M059J (cell line): Measurements from ENCODE around the gene NAALADL1. TPM values are rescaled to one million over a fixed set of nuclear protein-coding genes. Genes with fewer than 3 reads are reported as not detected.
A peak's percentile ranks its signal among the peaks of the same experiment; 100 is the strongest.
"Not testable (repeated sequence)": the region's sequence is repeated elsewhere in the genome, so short reads cannot be mapped to it uniquely, and the experiment has no call there.

Experiments used
- DNase-seq: peaks from one replicate; pipeline ENCODE4 v3.0.0-alpha.2; 2012; ENCODE audit warnings: low read depth
- total RNA-seq: library from RNA; depleted of rRNA; stranded (reverse); fragments of >200 nt; shearing (Covaris generic); gene quantifications from 2 replicates; pipeline ENCODE4 v1.2.3, GENCODE V29; 2014

The NAALADL1 gene
- total RNA-seq, 1 experiment from 2014 or later = 0.34 TPM

- DNase-seq = no peak
Observed at GRCh38 chr11:65051398-65051858, 6.9 kb downstream of the NAALADL1 start.

GRCh38 chr11:65047581-65048422 is 10.6 kb downstream of the NAALADL1 start:
- DNase-seq = no peak

GRCh38 chr11:65045728-65046127 is 12.6 kb downstream of the NAALADL1 start:
- DNase-seq = no peak

- DNase-seq = no peak
Observed at GRCh38 chr11:65045061-65045460, 13.3 kb downstream of the NAALADL1 start.

GRCh38 chr11:65043881-65044501 is 14.4 kb downstream of the NAALADL1 start:
- DNase-seq = peak; percentile 71

- no peak for DNase-seq
Observed at GRCh38 chr11:65042891-65043290, 15.5 kb downstream of the NAALADL1 start.

DNA sequence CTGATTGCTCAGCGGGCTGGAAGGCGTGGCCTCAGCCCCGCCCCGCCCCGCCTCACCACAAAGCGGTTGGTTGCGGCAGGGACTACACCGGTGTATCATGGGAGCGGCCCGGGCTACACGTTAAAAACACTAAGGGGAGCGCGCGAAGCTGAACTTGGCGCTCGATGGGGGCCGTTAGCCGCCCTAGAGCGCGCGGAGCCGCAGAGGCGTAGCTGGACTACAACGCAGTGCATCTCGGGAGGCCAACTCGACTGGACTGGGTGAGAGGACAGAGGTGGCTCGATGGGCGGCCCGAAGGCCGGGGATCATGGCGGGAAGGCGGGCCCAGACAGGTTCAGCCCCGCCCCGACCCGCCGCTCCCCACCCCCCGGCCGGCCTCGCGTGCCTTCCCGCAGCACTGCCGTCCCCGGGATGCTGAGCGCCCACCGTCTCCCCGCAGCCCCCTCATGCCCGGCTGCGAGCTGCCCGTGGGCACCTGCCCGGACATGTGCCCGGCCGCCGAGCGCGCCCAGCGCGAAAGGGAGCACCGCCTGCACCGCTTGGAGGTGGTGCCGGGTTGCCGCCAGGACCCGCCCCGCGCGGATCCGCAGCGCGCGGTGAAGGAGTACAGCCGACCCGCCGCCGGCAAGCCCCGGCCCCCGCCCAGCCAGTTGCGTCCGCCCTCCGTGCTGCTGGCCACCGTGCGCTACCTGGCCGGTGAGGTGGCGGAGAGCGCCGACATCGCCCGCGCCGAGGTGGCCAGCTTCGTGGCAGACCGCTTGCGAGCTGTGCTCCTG is 17.3 kb downstream of the NAALADL1 start, which contains the start of gene SAC3D1:
TSS of gene SAC3D1 (plus strand) at position 364 of the 776 bp plus-strand sequence. CDS start at position 447, 83 bp downstream.
- DNase-seq = peak; percentile 98

DNA sequence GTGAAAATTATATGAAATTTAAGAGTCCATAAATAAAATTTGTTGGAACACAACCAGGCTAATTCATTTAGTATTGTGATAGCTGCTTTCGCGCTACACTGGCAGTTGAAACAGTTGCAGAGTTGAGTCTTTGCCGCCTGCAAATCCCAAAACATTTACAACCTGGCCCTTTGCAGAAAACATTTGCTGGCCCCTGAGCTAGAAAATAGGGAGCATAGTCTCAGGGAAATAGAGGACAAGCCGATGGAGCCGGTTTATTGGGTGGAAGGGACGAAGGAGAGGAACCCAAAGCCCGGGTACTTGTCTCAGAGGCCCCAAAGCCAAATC is 17.9 kb downstream of the NAALADL1 start:
- no peak for DNase-seq

- DNase-seq = peak; percentile 20
Observed at GRCh38 chr11:65036931-65037330, 21.4 kb downstream of the NAALADL1 start.

DNA sequence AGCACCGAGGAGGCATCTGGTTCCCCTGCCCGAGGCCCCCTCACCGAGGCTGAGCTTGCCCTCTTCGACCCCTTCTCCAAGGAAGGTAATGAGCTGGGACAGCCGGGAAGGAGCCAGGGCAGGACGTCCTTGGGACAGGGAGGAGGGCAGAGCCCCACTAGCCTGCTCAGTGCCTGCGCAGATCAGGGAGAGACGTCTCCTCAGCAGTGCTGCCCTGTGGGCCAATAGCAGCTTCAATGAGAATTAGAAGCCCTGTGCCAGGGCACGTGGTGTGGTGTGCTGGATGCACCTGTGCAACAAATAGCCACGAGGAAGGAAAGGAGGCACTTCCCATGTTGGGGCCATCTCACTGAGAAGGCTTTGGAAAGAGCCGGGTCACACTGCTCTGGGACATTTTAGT is 22.8 kb downstream of the NAALADL1 start:
- DNase-seq = no peak

DNA sequence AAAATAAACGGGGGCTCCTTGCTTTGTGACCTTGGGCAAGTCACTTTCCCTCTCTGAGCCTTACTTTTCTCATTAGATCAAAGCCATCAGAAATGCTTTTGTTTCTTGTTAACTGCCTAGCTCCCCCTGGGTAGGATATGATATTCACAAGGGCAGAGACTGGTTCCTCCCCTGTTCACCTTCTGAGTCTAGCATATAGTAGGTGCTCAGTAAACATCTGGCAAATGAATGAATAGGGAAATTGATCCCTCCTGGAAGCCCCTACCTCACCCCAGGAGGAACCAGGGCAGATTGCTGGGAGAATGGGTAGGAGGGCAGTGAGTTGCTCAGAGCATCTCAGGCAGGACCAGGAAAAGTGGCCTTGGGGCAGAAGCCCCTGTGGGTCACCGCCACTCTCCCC is 23.9 kb downstream of the NAALADL1 start:
- DNase-seq = no peak

DNA sequence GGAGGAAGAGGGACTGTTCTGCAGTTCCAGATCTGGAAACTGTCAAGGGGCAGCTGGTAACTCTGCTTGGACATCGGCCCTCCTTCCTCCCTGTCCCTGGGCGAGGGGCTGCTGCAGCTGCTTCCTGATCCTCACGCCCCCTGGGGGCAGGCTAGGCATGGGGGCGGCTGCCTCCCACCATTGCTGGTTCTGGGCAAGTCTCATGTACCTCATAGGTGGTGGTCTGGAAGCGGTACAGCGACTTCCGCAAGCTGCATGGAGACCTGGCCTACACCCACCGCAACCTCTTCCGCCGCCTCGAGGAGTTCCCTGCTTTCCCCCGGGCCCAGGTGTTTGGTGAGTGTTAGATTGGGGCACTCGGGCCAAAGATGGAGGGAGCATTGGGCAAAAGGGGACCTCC is 26.1 kb downstream of the NAALADL1 start:
- DNase-seq = no peak

- DNase-seq = peak; percentile 93
Observed at GRCh38 chr11:65027213-65028067, 30.9 kb downstream of the NAALADL1 start, which contains the start of gene SNX15. Gene SNX15 (plus strand): TSS chr11:65027439. CDS start chr11:65027538, 99 bp downstream.

DNA sequence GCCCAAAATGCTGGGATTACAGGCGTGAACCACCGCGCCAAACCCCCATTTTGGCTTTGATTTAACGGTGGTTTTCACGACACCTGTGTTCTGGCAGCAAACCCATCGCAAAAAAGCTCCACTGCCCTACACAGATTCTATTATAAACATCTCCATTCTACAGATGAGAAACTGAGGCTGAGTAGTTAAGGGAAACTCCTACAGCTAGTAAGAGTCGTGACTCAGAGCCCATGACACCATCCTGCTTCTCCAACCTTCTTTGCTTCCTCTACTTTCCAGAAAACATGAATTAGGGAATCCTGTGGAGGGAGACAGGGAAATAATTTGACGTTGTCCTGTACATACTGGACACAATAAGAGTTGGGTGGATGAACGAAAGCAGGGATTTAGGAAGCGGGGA is 31.5 kb downstream of the NAALADL1 start:
- DNase-seq = no peak

DNA sequence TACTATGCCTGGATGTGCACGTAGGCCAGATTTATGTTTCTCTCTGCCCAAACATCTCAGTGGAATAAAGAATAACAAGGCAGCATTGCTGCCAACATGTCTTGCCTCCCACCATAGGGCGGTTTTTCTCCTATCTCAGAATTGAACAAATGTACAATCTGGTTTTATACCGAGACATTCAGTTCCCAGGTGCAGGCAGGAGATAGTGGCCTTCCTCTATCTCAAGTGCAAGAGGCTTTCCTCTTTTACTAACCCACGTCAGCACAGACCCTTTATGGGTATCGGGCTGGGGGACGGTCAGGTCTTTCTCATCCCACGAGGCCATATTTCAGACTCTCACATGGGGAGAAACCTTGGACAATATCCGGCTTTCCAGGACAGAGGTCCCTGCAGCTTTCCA is 34.9 kb downstream of the NAALADL1 start:
- DNase-seq = not testable (repeated sequence)

- no peak for DNase-seq
Observed at GRCh38 chr11:65021509-65021908, 36.8 kb downstream of the NAALADL1 start.

- no peak for DNase-seq
Observed at GRCh38 chr11:65021003-65021402, 37.4 kb downstream of the NAALADL1 start.

DNA sequence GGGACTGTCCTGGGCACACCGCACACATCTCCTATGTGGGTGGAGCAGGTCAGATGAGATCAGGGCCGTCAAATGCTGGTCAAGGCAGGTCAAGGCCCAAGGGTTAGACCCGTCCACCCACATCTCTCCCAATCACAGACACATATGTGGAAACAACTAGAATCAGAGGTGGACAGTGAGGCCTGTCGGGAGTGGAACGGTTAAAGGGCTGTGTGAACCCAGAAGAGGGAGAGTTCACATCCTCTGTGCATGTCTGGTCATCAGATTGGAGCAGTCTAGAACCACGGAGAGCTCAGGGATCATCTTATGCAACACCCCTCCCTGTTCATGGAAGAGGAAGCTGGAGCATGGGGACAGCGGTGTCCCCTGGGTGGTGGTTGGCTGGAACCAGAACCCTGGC is 38.5 kb downstream of the NAALADL1 start:
- DNase-seq = no peak

- DNase-seq = no peak
Observed at GRCh38 chr11:65017937-65018336, 40.4 kb downstream of the NAALADL1 start.

DNA sequence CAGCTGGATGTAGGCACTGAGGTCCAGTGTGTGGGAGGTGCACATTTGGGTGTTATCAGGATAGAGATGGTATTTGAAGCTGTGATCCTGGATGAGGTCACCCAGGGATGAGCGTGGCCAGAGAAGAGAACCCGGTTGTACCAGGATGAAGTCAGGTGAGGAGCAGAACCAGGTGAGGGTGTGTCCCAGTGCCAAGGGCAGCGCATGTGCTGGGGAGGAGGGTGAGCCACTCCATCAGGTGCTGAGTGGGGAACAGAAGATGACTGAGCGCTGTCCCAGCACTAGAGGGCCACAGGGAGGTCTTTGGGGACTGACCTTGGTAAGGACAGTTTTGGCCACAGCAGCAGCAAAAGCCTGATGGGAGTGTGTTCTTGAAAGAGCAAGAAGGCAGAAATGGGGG is 41.6 kb downstream of the NAALADL1 start:
- DNase-seq = no peak

- DNase-seq = no peak
Observed at GRCh38 chr11:65014726-65015227, 43.6 kb downstream of the NAALADL1 start.
